ENCODE measurements around the gene TRMT5. TPM values are rescaled to one million over a fixed set of nuclear protein-coding genes. Genes with fewer than 3 reads are reported as not detected.

Gene TRMT5
- total and polyA plus RNA-seq, 9 of the 15 experiments (the other 6 are each of a cell fraction or from before 2014, with no cell fraction given) = 8.4 to 20.0 (median 15.1) TPM

DNA sequence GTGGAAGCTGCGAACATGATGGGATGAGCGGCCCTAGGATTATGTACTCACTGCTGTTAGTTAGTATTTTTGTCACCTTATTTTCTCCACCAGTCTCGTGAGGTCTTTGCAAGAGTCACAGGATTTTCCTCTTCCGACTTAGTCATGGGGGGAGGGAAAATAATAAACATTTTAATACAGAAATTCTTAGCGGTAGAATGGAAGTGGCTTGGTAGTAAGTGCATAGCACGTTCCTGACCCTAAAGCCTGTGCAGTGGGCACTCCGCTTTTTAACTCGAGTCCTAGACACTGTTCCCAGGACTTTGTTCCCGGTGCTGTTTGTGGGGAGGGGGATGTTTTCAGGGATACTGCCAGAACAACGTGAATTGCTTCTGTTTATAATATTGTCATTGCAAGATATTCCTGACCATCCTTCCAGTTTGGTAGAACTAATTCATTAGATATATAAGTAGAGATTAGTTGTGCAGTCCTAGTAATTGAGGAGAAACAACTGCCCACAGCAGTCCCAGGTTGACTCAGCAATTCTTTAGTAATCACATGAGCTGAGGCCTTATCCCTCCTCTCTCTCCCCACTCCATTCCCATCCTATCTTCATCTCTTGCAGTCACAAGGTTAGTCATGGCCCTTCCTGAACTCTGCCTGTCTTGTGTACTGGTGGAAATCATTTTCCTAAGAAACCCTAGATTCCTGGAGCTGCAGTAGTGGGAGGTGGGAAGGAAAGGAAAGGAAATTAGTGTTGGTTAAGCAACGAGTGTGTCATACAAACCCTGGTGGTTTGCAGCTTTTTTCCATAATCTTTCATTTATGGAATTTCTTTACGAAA is 965 bp upstream of the TRMT5 start:
- Histone ChIP-seq H3K4me3 (peak overlapping the region; percentile 84), H3K4me1 (replicated peaks in 1 of 2; ENCODE audit: control insufficient read depth in 2 of 2, insufficient read depth in 2 of 2, low read length in 2 of 2) (peaks cover 0 to 8% of the 10 kb centered on the region in 2 experiments; a peak in 3 of 5 replicates), H3K79me2 (ENCODE audit: control insufficient read depth, insufficient read depth, low read length) (peaks cover 81% of the 10 kb centered on the region), H3K27me3 (ENCODE audit: control insufficient read depth in 2 of 2, insufficient read depth in 2 of 2, low read length in 2 of 2) (no peaks in the 10 kb centered on the region), H3K27ac (ENCODE audit: extremely low read depth, low read depth, low read length) (peak overlapping the region; percentile 86), H3K9ac (ENCODE audit: insufficient read depth in 1 of 2, low read depth in 2 of 2, low read length in 2 of 2) (peak overlapping the region; percentile 93 to 95), H3K4me2 (ENCODE audit: insufficient read depth, low read length) (peak overlapping the region; percentile 81), H3K36me3 (ENCODE audit: control insufficient read depth, insufficient read depth, low read length) (peaks cover 55% of the 10 kb centered on the region; the same call in 2 of the 3 replicates), H3K9me1 (ENCODE audit: control insufficient read depth, insufficient read depth, low read length) (no peaks in the 10 kb centered on the region), H4K20me1 (replicated peaks; ENCODE audit: control insufficient read depth, insufficient read depth, low read length) (no peaks in the 10 kb centered on the region), H3K9me3 (replicated peaks; ENCODE audit: control insufficient read depth, insufficient read depth, low read depth, low read length) (no peaks in the 10 kb centered on the region), H2AFZ (ENCODE audit: low read depth, low read length) (peak overlapping the region; percentile 96)
- peak; percentile 20 to 71 (median 36) for DNase-seq (ENCODE audit: extremely low read depth in 1 of 4, low spot score in 3 of 4)
- intact Hi-C loops (cut with micrococcal nuclease) (loop anchor here (5.0 kb wide), 1 partner anchor 45 kb away; no protein-coding TSS in a partner anchor), in situ Hi-C loops (cut with MboI) (no loop called here)
- FAIRE-seq = peak; percentile 86
- POLR2A ChIA-PET = interaction anchor here (0.6 to 0.9 kb wide), 4 partner anchors 10 to 259 kb away, joined by 3 to 5 read pairs (median 3); no protein-coding TSS in a partner anchor
- WGBS (ENCODE audit: insufficient coverage, low coverage, missing lambda C conversion rate) = 2% methylated on average over 11 of the region's 12 CpGs
- CTCF ChIA-PET (ENCODE audit: low intra/inter-chr PET ratio) = no interaction called here
- peak; percentile 72 for ATAC-seq
- BruUV-seq (replicated peaks) = no TSS peak
- TF ChIP-seq TFAM (CRISPR knock-in tag; conservative IDR thresholded peaks at IDR 0.05) = no peak
- no peak for TF ChIP-seq FUS (optimal IDR thresholded peaks at IDR 0.05; ENCODE audit: low read depth, low read length)
- peak; percentile 46 for TF ChIP-seq DACH1 (IDR thresholded peaks at IDR 0.05; ENCODE audit: partially characterized antibody)
- no peak for TF ChIP-seq EZH2 (IDR thresholded peaks at IDR 0.05; ENCODE audit: borderline replicate concordance, low read depth, low read length)
- TF ChIP-seq SMARCA4 (IDR thresholded peaks at IDR 0.05) = peak; percentile 58
- no peak for TF ChIP-seq SMARCA5 (IDR thresholded peaks at IDR 0.05)
- TF ChIP-seq, protein P1, sequence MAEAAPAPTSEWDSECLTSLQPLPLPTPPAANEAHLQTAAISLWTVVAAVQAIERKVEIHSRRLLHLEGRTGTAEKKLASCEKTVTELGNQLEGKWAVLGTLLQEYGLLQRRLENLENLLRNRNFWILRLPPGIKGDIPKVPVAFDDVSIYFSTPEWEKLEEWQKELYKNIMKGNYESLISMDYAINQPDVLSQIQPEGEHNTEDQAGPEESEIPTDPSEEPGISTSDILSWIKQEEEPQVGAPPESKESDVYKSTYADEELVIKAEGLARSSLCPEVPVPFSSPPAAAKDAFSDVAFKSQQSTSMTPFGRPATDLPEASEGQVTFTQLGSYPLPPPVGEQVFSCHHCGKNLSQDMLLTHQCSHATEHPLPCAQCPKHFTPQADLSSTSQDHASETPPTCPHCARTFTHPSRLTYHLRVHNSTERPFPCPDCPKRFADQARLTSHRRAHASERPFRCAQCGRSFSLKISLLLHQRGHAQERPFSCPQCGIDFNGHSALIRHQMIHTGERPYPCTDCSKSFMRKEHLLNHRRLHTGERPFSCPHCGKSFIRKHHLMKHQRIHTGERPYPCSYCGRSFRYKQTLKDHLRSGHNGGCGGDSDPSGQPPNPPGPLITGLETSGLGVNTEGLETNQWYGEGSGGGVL (CRISPR knock-in tag; IDR thresholded peaks at IDR 0.05) = no peak
- TF ChIP-seq ZNF143 (CRISPR knock-in tag; IDR thresholded peaks at IDR 0.05) = no peak
- TF ChIP-seq, protein P2, sequence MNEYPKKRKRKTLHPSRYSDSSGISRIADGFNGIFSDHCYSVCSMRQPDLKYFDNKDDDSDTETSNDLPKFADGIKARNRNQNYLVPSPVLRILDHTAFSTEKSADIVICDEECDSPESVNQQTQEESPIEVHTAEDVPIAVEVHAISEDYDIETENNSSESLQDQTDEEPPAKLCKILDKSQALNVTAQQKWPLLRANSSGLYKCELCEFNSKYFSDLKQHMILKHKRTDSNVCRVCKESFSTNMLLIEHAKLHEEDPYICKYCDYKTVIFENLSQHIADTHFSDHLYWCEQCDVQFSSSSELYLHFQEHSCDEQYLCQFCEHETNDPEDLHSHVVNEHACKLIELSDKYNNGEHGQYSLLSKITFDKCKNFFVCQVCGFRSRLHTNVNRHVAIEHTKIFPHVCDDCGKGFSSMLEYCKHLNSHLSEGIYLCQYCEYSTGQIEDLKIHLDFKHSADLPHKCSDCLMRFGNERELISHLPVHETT (CRISPR knock-in tag; conservative IDR thresholded peaks at IDR 0.05 in 1 of 2, IDR thresholded peaks at IDR 0.05 in 1 of 2) = no peak
- no peak for TF ChIP-seq FIP1L1 (IDR thresholded peaks at IDR 0.05; ENCODE audit: low read depth, low read length, poor library complexity, severe bottlenecking)
- no peak for TF ChIP-seq KDM1A (IDR thresholded peaks at IDR 0.05)
- TF ChIP-seq MAFK (IDR thresholded peaks at IDR 0.05; ENCODE audit: low read length) = peak; percentile 88
- no peak for TF ChIP-seq CREBBP (IDR thresholded peaks at IDR 0.05; ENCODE audit: low read depth, low read length)
- no peak for TF ChIP-seq ILK (tag; IDR thresholded peaks at IDR 0.05; ENCODE audit: borderline replicate concordance, low read depth)
- no peak for TF ChIP-seq POLR2AphosphoS2 (IDR thresholded peaks at IDR 0.05; ENCODE audit: low read length)
- TF ChIP-seq ZC3H4 (CRISPR knock-in tag; IDR thresholded peaks at IDR 0.05; ENCODE audit: borderline replicate concordance) = no peak
- no peak for TF ChIP-seq ZKSCAN1 (IDR thresholded peaks at IDR 0.05; ENCODE audit: low read depth, low read length)
- TF ChIP-seq HDAC6 (IDR thresholded peaks at IDR 0.05; ENCODE audit: low read depth, low read length) = no peak
- no peak for TF ChIP-seq ATF7 (IDR thresholded peaks at IDR 0.05)
- TF ChIP-seq HNRNPLL (IDR thresholded peaks at IDR 0.05; ENCODE audit: low read depth, low read length, poor library complexity, severe bottlenecking) = no peak
- no peak for TF ChIP-seq IRF2 (CRISPR knock-in tag; IDR thresholded peaks at IDR 0.05)
